Measurements from ENCODE around the gene DDAH2. TPM values are rescaled to one million over a fixed set of nuclear protein-coding genes. Genes with fewer than 3 reads are reported as not detected.
A peak's percentile ranks its signal among the peaks of the same experiment; 100 is the strongest.

The DDAH2 gene
- total and polyA plus RNA-seq, 8 donors, result 70.2 to 199 (median 161) TPM

- Histone ChIP-seq H3K27ac (peak overlapping the region; percentile 60 to 82), H3K27me3 (no peaks in the 10 kb centered on the region), H3K4me1 (peaks cover 5 to 24% of the 10 kb centered on the region in 2 donors), H3K36me3 (peaks cover 0 to 23% of the 10 kb centered on the region in 2 donors), H3K9me3 (no peaks in the 10 kb centered on the region), H3K4me3 (peak overlapping the region; percentile 38 to 50)
- intact Hi-C loops (cut with DNase I), result no loop called here
- no peak for TF ChIP-seq CTCF (IDR thresholded peaks at IDR 0.05)
- peak; percentile 68 for ATAC-seq
- peak in 2 of 4 donors; percentile 53 to 92 for DNase-seq
Observed at GRCh38 chr6:31681135-31681671, 47.9 kb downstream of the DDAH2 start.

DNA sequence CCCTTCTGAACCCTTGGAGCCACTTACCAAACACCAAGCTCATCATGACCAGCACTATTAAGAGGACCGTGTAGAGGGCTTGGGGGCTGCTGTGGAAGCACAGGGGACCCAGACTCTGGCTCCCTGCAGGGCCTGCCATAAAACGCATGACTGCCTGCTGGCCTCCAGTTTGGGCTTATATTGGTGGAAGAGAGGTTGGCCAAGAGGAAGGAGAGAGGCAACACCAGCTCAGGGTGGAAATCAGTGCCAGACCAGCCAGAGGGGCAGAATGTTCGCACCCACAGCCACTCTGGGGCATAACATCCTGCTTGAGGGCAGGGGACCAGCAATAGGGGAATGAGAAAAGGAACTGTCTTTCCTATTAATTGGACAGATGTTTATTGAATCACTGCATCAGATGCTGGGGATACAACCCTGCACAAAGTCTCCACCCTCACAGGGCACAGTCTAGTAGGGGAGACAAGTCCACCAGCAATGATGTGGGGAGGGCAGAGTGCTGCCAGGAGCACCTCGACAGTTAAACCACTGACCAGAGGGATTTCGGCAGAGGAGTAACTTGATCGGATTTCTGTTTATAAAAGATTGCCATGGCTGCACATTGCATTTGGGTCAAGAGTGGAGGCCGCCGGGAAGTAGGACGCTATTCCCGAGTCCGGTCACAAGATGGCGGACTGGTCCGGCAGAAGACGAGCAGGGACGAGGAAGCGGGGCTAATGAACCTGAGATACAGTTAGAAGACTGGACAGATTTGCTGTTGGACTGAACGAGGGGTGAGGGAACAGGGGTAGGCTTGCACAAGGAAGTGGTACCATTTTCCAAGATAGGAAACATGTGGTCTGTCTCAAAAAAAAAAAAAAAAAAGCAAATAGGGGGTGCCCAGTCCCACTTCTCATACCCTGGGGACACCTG lies 48.6 kb downstream of the DDAH2 start, which contains the start of gene LY6G5C:
Gene LY6G5C, minus strand, starts transcription at position 842 of the 909 bp plus-strand sequence. Its CDS starts 694 bp downstream, at position 148.
- Histone ChIP-seq H3K4me1 (peaks cover 5 to 24% of the 10 kb centered on the region in 2 donors), H3K27me3 (no peaks in the 10 kb centered on the region), H3K4me3 (peak within 1 kb of the TSS; percentile 38 to 50), H3K36me3 (peaks cover 0 to 15% of the 10 kb centered on the region in 2 donors), H3K27ac (peak within 1 kb of the TSS; percentile 60 to 82), H3K9me3 (no peaks in the 10 kb centered on the region)
- peak; percentile 41 to 75 for TF ChIP-seq CTCF (IDR thresholded peaks at IDR 0.05)
- intact Hi-C loops (cut with DNase I), result no loop called here
- peak; percentile 92 for ATAC-seq
- peak; percentile 86 to 95 (median 90) for DNase-seq

- H3K4me3 ChIP-seq, result no peak overlapping the region
- H3K36me3 ChIP-seq, result peaks cover 0 to 12% of the 10 kb centered on the region in 2 donors
- ATAC-seq (no peak), DNase-seq (no peak)
- intact Hi-C loops (cut with DNase I), result loop anchor here in 1 of 2 donors (10.0 kb wide), 2 partner anchors 187 to 277 kb away; partner anchors contain the start of genes NELFE, NEU1 and SKIC2
- H3K4me1 ChIP-seq, result peaks cover 5 to 19% of the 10 kb centered on the region in 2 donors
- H3K27me3 ChIP-seq, result no peaks in the 10 kb centered on the region
- no peak overlapping the region for H3K27ac ChIP-seq
- H3K9me3 ChIP-seq, result no peaks in the 10 kb centered on the region
- TF ChIP-seq CTCF (IDR thresholded peaks at IDR 0.05), result no peak
Observed at GRCh38 chr6:31677955-31678354, 51.1 kb downstream of the DDAH2 start.

Small RNA genes within 50 kb of the gene (microRNA-seq; reads per million reads assigned to microRNA genes)
- gene MIR4646, result 0.68 to 1.7 reads per million in 2 donors

Other genes starting within 250 kb of the DDAH2 start
Only the 30 nearest of the 42 such genes appear.
- gene LTA, start 157.0 kb downstream of the DDAH2 start, total RNA-seq, result under 1 TPM; 0.17 to 0.65 TPM
- under 1 TPM; 0.33 to 0.48 (median 0.39) TPM for gene LTA, start 157.0 kb downstream of the DDAH2 start, polyA plus RNA-seq (ENCODE audit: insufficient read length in 6 of 6)
- gene TNF, start 153.7 kb downstream of the DDAH2 start, total RNA-seq, result 10 to 100 TPM in 1 of 2 donors, under 1 TPM in 1; 0.29 to 10.4 TPM
- under 1 TPM in 5 of 6 donors, not detected in 1; 0.19 to 0.63 (median 0.26) TPM for gene TNF, start 153.7 kb downstream of the DDAH2 start, polyA plus RNA-seq (ENCODE audit: insufficient read length in 6 of 6)
- 10 to 100 TPM; 10.3 to 13.7 TPM for gene LTB, start 146.9 kb downstream of the DDAH2 start, total RNA-seq
- 1 to 10 TPM; 1.5 to 3.8 (median 2.8) TPM for gene LTB, start 146.9 kb downstream of the DDAH2 start, polyA plus RNA-seq (ENCODE audit: insufficient read length in 6 of 6)
- gene LST1, start 143.0 kb downstream of the DDAH2 start, total RNA-seq, result 10 to 100 TPM; 32.7 to 95.1 TPM
- 1 to 10 TPM; 4.4 to 8.3 (median 7.2) TPM for gene LST1, start 143.0 kb downstream of the DDAH2 start, polyA plus RNA-seq (ENCODE audit: insufficient read length in 6 of 6)
- gene NCR3, start 136.3 kb downstream of the DDAH2 start, total RNA-seq, result 1 to 10 TPM in 1 of 2 donors, under 1 TPM in 1; 0.67 to 1.5 TPM
- gene NCR3, start 136.3 kb downstream of the DDAH2 start, polyA plus RNA-seq (ENCODE audit: insufficient read length in 6 of 6), result under 1 TPM in 4 of 6 donors, not detected in 2; 0.26 to 0.89 (median 0.45) TPM
- 10 to 100 TPM; 38.5 to 96.4 TPM for gene AIF1, start 114.1 kb downstream of the DDAH2 start, total RNA-seq
- 10 to 100 TPM; 17.9 to 25.4 (median 20.5) TPM for gene AIF1, start 114.1 kb downstream of the DDAH2 start, polyA plus RNA-seq (ENCODE audit: insufficient read length in 6 of 6)
- 100 to 1,000 TPM; 130 to 151 TPM for gene PRRC2A, start 108.6 kb downstream of the DDAH2 start, total RNA-seq
- 100 to 1,000 TPM; 150 to 201 (median 176) TPM for gene PRRC2A, start 108.6 kb downstream of the DDAH2 start, polyA plus RNA-seq (ENCODE audit: insufficient read length in 6 of 6)
- gene BAG6, start 76.6 kb downstream of the DDAH2 start, total RNA-seq, result 100 to 1,000 TPM; 243 to 278 TPM
- gene BAG6, start 76.6 kb downstream of the DDAH2 start, polyA plus RNA-seq (ENCODE audit: insufficient read length in 6 of 6), result 100 to 1,000 TPM; 211 to 252 (median 226) TPM
- 1 to 10 TPM; 1.0 to 1.5 TPM for gene APOM, start 73.4 kb downstream of the DDAH2 start, total RNA-seq
- gene APOM, start 73.4 kb downstream of the DDAH2 start, polyA plus RNA-seq (ENCODE audit: insufficient read length in 6 of 6), result 1 to 10 TPM; 4.6 to 8.0 (median 6.4) TPM
- gene C6orf47, start 68.5 kb downstream of the DDAH2 start, total RNA-seq, result 10 to 100 TPM; 21.9 to 23.8 TPM
- 10 to 100 TPM; 15.3 to 19.8 (median 17.4) TPM for gene C6orf47, start 68.5 kb downstream of the DDAH2 start, polyA plus RNA-seq (ENCODE audit: insufficient read length in 6 of 6)
- 10 to 100 TPM; 10.3 to 13.2 TPM for gene GPANK1, start 64.3 kb downstream of the DDAH2 start, total RNA-seq
- 10 to 100 TPM; 18.0 to 22.8 (median 22.2) TPM for gene GPANK1, start 64.3 kb downstream of the DDAH2 start, polyA plus RNA-seq (ENCODE audit: insufficient read length in 6 of 6)
- 100 to 1,000 TPM in 1 of 2 donors, 10 to 100 TPM in 1; 96.6 to 128 TPM for gene CSNK2B, start 63.2 kb downstream of the DDAH2 start, total RNA-seq
- 100 to 1,000 TPM; 189 to 210 (median 196) TPM for gene CSNK2B, start 63.2 kb downstream of the DDAH2 start, polyA plus RNA-seq (ENCODE audit: insufficient read length in 6 of 6)
- 10 to 100 TPM in 1 of 2 donors, 1 to 10 TPM in 1; 6.9 to 13.6 TPM for gene LY6G5B, start 59.3 kb downstream of the DDAH2 start, total RNA-seq
- gene LY6G5B, start 59.3 kb downstream of the DDAH2 start, polyA plus RNA-seq (ENCODE audit: insufficient read length in 6 of 6), result 10 to 100 TPM; 25.2 to 41.0 (median 35.8) TPM
- gene LY6G5C, start 48.2 kb downstream of the DDAH2 start, total RNA-seq, result 1 to 10 TPM; 3.1 to 5.9 TPM
- gene LY6G5C, start 48.2 kb downstream of the DDAH2 start, polyA plus RNA-seq (ENCODE audit: insufficient read length in 6 of 6), result 1 to 10 TPM; 2.9 to 6.3 (median 3.7) TPM
- gene ABHD16A, start 26.0 kb downstream of the DDAH2 start, total RNA-seq, result 10 to 100 TPM; 53.6 to 58.6 TPM
- 10 to 100 TPM; 55.7 to 63.9 (median 58.6) TPM for gene ABHD16A, start 26.0 kb downstream of the DDAH2 start, polyA plus RNA-seq (ENCODE audit: insufficient read length in 6 of 6)
- 1 to 10 TPM in 1 of 2 donors, not detected in 1; 1.4 TPM for gene LY6G6F, start 22.4 kb downstream of the DDAH2 start, total RNA-seq
- 1 to 10 TPM in 4 of 6 donors, under 1 TPM in 2; 0.53 to 1.8 (median 1.2) TPM for gene LY6G6F, start 22.4 kb downstream of the DDAH2 start, polyA plus RNA-seq (ENCODE audit: insufficient read length in 6 of 6)
- not detected for gene LY6G6D, start 14.0 kb downstream of the DDAH2 start, total RNA-seq
- under 1 TPM in 1 of 6 donors, not detected in 5; 0.57 TPM for gene LY6G6D, start 14.0 kb downstream of the DDAH2 start, polyA plus RNA-seq (ENCODE audit: insufficient read length in 6 of 6)
- not detected for gene LY6G6C, start 7.6 kb downstream of the DDAH2 start, total RNA-seq
- gene LY6G6C, start 7.6 kb downstream of the DDAH2 start, polyA plus RNA-seq (ENCODE audit: insufficient read length in 6 of 6), result under 1 TPM; 0.17 to 0.75 (median 0.43) TPM
- gene MPIG6B, start 5.9 kb downstream of the DDAH2 start, total RNA-seq, result 1 to 10 TPM; 1.2 to 1.9 TPM
- 1 to 10 TPM; 2.8 to 3.5 (median 3.0) TPM for gene MPIG6B, start 5.9 kb downstream of the DDAH2 start, polyA plus RNA-seq (ENCODE audit: insufficient read length in 6 of 6)
- 100 to 1,000 TPM; 283 to 465 TPM for gene CLIC1, start 7.2 kb upstream of the DDAH2 start, total RNA-seq
- 100 to 1,000 TPM; 226 to 279 (median 261) TPM for gene CLIC1, start 7.2 kb upstream of the DDAH2 start, polyA plus RNA-seq (ENCODE audit: insufficient read length in 6 of 6)
- 10 to 100 TPM in 1 of 2 donors, 1 to 10 TPM in 1; 9.7 to 20.0 TPM for gene MSH5, start 10.7 kb upstream of the DDAH2 start, total RNA-seq
- gene MSH5, start 10.7 kb upstream of the DDAH2 start, polyA plus RNA-seq (ENCODE audit: insufficient read length in 6 of 6), result 10 to 100 TPM; 34.4 to 49.8 (median 39.1) TPM
- 1 to 10 TPM; 1.3 to 3.9 TPM for gene SAPCD1, start 33.4 kb upstream of the DDAH2 start, total RNA-seq
- 10 to 100 TPM in 2 of 6 donors, 1 to 10 TPM in 4; 6.5 to 11.1 (median 8.2) TPM for gene SAPCD1, start 33.4 kb upstream of the DDAH2 start, polyA plus RNA-seq (ENCODE audit: insufficient read length in 6 of 6)
- 1 to 10 TPM; 4.6 to 5.0 TPM for gene VWA7, start 48.0 kb upstream of the DDAH2 start, total RNA-seq
- gene VWA7, start 48.0 kb upstream of the DDAH2 start, polyA plus RNA-seq (ENCODE audit: insufficient read length in 6 of 6), result 1 to 10 TPM; 1.4 to 3.8 (median 2.2) TPM
- 100 to 1,000 TPM in 1 of 2 donors, 10 to 100 TPM in 1; 43.6 to 103 TPM for gene VARS1, start 66.5 kb upstream of the DDAH2 start, total RNA-seq
- 10 to 100 TPM; 38.4 to 61.7 (median 46.6) TPM for gene VARS1, start 66.5 kb upstream of the DDAH2 start, polyA plus RNA-seq (ENCODE audit: insufficient read length in 6 of 6)
- gene LSM2, start 77.7 kb upstream of the DDAH2 start, total RNA-seq, result 10 to 100 TPM; 38.7 to 51.5 TPM
- 10 to 100 TPM; 79.4 to 88.5 (median 83.6) TPM for gene LSM2, start 77.7 kb upstream of the DDAH2 start, polyA plus RNA-seq (ENCODE audit: insufficient read length in 6 of 6)
- 1 to 10 TPM in 1 of 2 donors, under 1 TPM in 1; 0.99 to 1.2 TPM for gene HSPA1L, start 86.0 kb upstream of the DDAH2 start, total RNA-seq
- gene HSPA1L, start 86.0 kb upstream of the DDAH2 start, polyA plus RNA-seq (ENCODE audit: insufficient read length in 6 of 6), result 1 to 10 TPM; 2.8 to 4.4 (median 3.4) TPM
- 100 to 1,000 TPM; 155 to 205 TPM for gene HSPA1A, start 86.2 kb upstream of the DDAH2 start, total RNA-seq
- 100 to 1,000 TPM in 2 of 6 donors, 10 to 100 TPM in 4; 64.3 to 124 (median 78.3) TPM for gene HSPA1A, start 86.2 kb upstream of the DDAH2 start, polyA plus RNA-seq (ENCODE audit: insufficient read length in 6 of 6)
- 100 to 1,000 TPM; 104 to 180 TPM for gene HSPA1B, start 98.4 kb upstream of the DDAH2 start, total RNA-seq
- gene HSPA1B, start 98.4 kb upstream of the DDAH2 start, polyA plus RNA-seq (ENCODE audit: insufficient read length in 6 of 6), result 100 to 1,000 TPM in 2 of 6 donors, 10 to 100 TPM in 4; 66.6 to 125 (median 89.1) TPM
- 100 to 1,000 TPM in 1 of 2 donors, 10 to 100 TPM in 1; 90.4 to 106 TPM for gene NEU1, start 133.5 kb upstream of the DDAH2 start, total RNA-seq
- gene NEU1, start 133.5 kb upstream of the DDAH2 start, polyA plus RNA-seq (ENCODE audit: insufficient read length in 6 of 6), result 10 to 100 TPM; 25.7 to 29.8 (median 29.3) TPM
- 10 to 100 TPM; 37.5 to 78.8 TPM for gene SLC44A4, start 149.7 kb upstream of the DDAH2 start, total RNA-seq
- 10 to 100 TPM in 5 of 6 donors, 1 to 10 TPM in 1; 9.6 to 22.9 (median 18.7) TPM for gene SLC44A4, start 149.7 kb upstream of the DDAH2 start, polyA plus RNA-seq (ENCODE audit: insufficient read length in 6 of 6)

Measured in left lung (tissue), 10 donors.